SK-N-SH (cell line): ENCODE measurements around the gene ARID4A.

Source experiments
- CHD2 ChIP-seq: fragments of 150-350 bp; IDR thresholded peaks from 2 replicates; pipeline ENCODE4 v1.6.1; 2018; ENCODE audit warnings: low read length; ENCODE audit not compliant: partially characterized antibody
- CTCF ChIP-seq: fragments of 200-600 bp; sonication (generic); IDR thresholded peaks from 2 replicates; pipeline ENCODE4 v1.6.1; 2017; ENCODE audit warnings: antibody characterized with exemption, mild to moderate bottlenecking, moderate library complexity
- EZH2phosphoT487 ChIP-seq: fragments of 200-600 bp; sonication (generic); IDR thresholded peaks from 2 replicates; pipeline ENCODE4 v1.6.1; 2017; ENCODE audit warnings: low read depth, mixed run types, mild to moderate bottlenecking, antibody characterized with exemption, moderate library complexity, borderline replicate concordance
- MEF2A ChIP-seq: IDR thresholded peaks from 2 replicates; pipeline ENCODE4 v1.4.0; 2012; ENCODE audit warnings: low read depth, borderline replicate concordance
- NFIC ChIP-seq: IDR thresholded peaks from 2 replicates; pipeline ENCODE4 v1.4.0; 2012; ENCODE audit warnings: borderline replicate concordance
- POLR2AphosphoS5 ChIP-seq: IDR thresholded peaks from 2 replicates; pipeline ENCODE4 v1.6.1; 2012; ENCODE audit warnings: low read depth, low read length
- RCOR1 ChIP-seq: fragments of 150-350 bp; IDR thresholded peaks from 2 replicates; pipeline ENCODE4 v1.6.1; 2017; ENCODE audit warnings: antibody characterized with exemption, low read length
- REST ChIP-seq: IDR thresholded peaks from 2 replicates; pipeline ENCODE4 v1.6.1; 2012; ENCODE audit warnings: mild to moderate bottlenecking, low read depth, low read length, moderate library complexity
- SIN3A ChIP-seq: IDR thresholded peaks from 2 replicates; pipeline ENCODE4 v1.6.1; 2012; ENCODE audit warnings: low read depth, mild to moderate bottlenecking, low read length, moderate library complexity, borderline replicate concordance
- TAF1 ChIP-seq: IDR thresholded peaks from 2 replicates; pipeline ENCODE4 v1.6.1; 2012; ENCODE audit warnings: low read depth, mild to moderate bottlenecking, low read length, moderate library complexity, borderline replicate concordance
- TCF12 ChIP-seq: IDR thresholded peaks from 2 replicates; pipeline ENCODE4 v1.4.0; 2012
- YY1 ChIP-seq: IDR thresholded peaks from 2 replicates; pipeline ENCODE4 v1.4.0; 2012; ENCODE audit warnings: low read depth, mild to moderate bottlenecking

- no peak for TF ChIP-seq CTCF
- TF ChIP-seq CHD2, result no peak
- no peak for TF ChIP-seq NFIC
- no peak for TF ChIP-seq EZH2phosphoT487
- TF ChIP-seq SIN3A, result no peak
- no peak for TF ChIP-seq RCOR1
- TF ChIP-seq TCF12, result no peak
- no peak for TF ChIP-seq POLR2AphosphoS5
- no peak for TF ChIP-seq TAF1
- TF ChIP-seq MEF2A, result no peak
- TF ChIP-seq REST, result no peak
- no peak for TF ChIP-seq YY1
These were observed 28.7 kb downstream of the ARID4A start for GRCh38 chr14:58327019-58327418.
